EH (cell line): ENCODE results near the gene PTPRN2.
"Not testable (repeated sequence)": the region's sequence is repeated elsewhere in the genome, so short reads cannot be mapped to it uniquely, and the experiment has no call there.

Experiments used
- DNase-seq: peaks from one replicate; pipeline ENCODE4 v3.0.0-alpha.2; 2015; ENCODE audit warnings: low read depth

PTPRN2 gene

GRCh38 chr7:158301207-158301606 is 286.4 kb downstream of the PTPRN2 start:
- DNase-seq: no peak

GRCh38 chr7:158300427-158300826 is 287.2 kb downstream of the PTPRN2 start:
- DNase-seq: no peak

DNA sequence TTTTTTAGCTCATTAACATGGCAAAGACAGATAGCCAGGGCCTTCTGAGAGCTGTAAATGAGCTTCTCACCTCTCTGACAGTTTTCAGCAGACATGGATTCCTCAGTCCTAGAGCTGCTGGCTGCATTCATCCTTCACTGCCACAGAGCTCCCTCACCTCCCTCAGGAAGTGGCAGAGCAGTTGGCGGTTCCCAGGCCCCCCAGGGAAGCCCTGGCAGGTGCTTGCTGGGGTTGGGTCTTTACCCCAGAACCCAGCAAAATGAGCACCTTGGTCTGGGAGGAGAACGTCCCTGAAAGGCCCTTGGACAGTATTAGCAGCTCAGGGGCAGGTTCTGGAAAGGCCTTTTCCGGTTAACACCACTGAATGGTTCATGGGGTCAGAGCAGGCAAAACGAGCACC is 288.0 kb downstream of the PTPRN2 start:
- no peak for DNase-seq

- DNase-seq: no peak
Observed at GRCh38 chr7:158296798-158297104, 290.9 kb downstream of the PTPRN2 start.

GRCh38 chr7:158295966-158296797 is 291.4 kb downstream of the PTPRN2 start:
- DNase-seq: no peak

DNA sequence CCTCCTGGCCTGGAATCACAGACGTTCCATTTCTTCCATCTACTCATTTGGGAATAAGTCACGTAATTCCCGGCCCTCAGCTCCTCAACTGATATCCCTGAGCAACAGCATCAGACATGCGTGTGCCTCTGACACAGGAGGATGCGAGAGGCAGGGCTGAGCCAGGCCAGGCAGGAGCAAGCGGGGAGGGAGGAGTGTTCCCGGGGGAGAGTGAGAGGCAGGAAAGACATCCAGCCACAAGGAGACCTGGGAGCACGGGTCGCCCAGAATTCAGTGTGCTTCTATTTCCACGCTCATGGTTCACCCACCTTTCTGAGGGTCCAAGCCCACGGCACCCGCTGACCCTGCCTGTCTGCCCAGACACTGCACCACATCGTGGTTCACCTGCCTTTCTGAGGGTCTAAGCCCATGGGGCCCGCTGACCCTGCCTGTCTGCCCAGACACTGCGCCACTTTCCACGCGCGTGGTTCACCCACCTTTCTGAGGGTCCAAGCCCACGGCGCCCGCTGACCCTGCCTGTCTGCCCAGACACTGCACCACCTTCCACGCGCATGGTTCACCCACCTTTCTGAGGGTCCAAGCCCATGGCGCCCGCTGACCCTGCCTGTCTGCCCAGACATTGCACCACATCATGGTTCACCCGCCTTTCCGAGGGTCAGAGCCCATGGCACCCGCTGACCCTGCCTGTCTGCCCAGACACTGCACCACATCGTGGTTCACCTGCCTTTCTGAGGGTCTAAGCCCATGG is 293.0 kb downstream of the PTPRN2 start:
- not testable (repeated sequence) for DNase-seq

DNA sequence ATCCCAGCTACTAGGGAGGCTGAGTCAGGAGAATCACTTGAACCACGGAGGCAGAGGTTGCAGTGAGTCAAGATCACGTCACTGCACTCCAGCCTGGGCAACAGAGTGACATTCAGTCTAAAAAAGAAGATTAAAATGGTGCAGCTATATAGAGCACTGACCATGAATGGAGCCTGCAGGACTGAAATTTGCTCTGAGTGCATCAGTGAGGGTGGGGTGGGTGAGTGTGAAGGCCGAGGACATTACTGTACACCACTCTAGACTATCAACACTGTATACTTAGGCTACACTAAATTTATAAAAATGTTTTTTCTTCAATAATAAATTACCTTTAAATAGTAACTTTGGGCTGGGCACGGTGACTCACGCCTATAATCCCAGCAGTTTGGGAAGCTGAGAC is 294.7 kb downstream of the PTPRN2 start:
- DNase-seq: no peak

- no peak for DNase-seq
Observed at GRCh38 chr7:158291998-158292397, 295.6 kb downstream of the PTPRN2 start.

DNA sequence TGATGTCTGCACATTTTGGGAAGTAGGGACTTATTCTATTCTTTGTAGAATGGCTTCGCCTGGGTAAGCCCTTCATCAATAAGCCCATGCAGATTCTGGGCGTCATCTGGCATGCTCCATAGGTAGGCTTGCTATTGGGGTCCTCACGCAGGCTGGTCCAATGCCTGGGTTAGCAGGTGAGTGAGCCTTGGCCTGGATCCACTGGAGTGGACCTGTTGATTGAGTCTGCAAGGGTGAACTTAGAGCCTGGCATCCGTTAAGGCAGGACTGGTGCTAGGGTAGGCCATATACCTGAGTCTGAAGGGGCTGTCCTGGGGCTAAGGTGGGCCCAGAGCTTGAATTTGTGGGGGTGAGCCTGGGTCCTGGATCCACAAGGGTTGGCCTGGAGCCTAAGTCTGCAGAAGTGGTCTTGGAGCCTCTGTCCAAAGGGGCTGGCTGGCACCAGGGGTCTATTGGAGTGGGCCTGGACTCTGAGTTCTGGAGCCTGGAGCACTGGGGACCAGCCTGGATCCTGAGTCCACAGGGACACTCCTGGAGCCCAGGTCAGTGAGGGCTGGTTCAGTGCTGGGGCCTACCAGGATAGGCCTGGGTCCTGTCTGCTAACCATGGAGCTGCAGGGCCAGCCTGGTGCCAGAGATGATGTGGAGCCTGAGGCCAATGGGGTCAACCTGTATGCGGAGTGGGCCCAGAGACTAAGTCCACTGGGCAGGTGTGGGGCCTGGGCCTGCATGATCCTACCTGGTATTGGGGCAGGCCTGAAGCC is 297.7 kb downstream of the PTPRN2 start:
- DNase-seq: no peak

DNA sequence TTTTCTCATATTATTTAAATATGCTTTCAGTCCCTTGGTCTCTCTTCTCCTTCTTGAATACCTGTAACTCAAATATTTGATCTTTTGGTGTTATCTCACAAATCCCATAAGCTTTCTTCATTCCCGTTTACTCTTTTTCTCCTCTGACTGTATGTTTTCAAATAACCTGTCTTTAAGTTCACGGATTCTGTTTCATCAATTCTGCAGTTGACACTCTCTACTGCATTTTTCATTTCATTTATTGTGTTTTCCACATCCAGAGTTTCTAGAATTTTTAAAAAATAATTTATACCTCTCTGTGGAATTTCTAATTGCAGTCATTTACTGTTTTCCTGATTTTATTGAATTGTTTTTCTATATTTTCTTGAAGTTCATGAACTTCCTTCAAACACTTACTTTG is 298.4 kb downstream of the PTPRN2 start:
- no peak for DNase-seq

DNA sequence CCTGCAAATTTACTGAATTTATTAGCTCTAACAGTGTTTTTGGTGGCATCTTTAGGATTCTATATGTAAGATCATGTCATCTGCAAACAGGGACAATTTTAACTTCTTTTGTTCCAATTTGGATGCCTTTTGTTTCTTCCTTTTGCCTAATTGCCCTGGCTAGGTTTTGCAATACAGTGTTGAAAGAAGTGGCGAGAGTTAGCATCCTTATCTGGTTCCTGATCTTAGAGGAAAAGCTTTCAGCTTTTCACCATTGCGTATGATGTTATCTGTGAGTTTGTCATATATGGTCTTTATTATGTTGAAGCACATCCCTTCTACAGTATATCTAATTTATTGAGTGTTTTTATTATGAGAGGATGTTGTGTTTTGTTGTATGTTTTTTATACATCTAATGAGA is 301.4 kb downstream of the PTPRN2 start:
- DNase-seq: no peak

- DNase-seq: no peak
Observed at GRCh38 chr7:158285383-158285770, 302.2 kb downstream of the PTPRN2 start.

DNA sequence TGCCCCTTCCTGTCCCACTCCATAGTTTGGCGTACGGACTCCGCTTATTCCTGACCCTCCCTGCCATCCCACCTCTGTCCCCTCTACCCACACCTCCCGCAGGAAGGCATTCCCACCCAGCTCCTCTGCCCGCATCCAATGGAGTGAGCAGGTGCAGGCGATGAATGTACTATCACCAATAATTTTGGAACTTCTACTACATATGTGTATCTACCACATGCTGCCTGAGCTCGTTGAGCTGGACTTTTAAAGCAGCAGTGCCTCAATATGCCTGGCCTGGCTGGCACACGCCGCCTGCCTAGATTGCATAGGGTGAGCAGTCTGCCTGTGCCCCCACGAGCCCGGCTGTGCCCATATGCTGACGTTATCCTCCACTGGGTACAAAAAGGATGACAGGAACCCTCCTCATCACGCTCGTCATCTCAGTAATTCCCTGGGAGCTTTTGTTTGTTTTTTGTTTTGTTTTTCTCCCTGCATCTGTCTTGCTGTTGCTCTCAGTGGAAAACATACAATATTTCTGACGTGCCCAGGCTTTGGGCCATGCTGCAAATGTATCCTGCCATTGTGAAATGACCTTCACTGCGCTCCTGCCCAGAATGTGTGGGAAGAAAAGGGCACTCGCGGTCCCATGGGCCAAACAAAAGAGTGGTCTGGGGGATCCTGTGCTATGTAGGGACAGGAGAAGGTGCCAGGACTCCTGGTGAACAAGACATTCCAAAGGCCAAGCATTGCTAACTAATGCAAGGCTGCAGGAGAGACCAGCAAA is 302.8 kb downstream of the PTPRN2 start:
- no peak for DNase-seq

DNA sequence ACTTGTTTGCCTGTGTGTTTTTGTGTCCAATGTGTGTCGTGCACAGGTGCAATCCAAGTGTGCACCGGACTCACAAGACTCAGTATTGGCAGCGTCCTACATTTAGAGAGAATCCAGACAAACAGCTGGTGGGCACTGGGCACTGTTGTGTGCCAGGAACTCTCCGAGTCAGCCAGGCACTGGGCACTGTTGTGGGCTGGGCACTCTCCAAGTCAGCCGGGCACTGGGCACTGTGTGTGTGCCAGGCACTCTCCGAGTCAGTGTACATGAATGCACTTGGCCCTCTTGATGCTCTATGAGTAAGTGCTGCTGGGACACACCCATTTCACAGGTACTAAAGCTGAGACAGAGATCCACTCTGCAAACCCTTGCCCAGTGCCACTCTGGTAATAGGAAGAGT is 303.5 kb downstream of the PTPRN2 start:
- DNase-seq: no peak

DNA sequence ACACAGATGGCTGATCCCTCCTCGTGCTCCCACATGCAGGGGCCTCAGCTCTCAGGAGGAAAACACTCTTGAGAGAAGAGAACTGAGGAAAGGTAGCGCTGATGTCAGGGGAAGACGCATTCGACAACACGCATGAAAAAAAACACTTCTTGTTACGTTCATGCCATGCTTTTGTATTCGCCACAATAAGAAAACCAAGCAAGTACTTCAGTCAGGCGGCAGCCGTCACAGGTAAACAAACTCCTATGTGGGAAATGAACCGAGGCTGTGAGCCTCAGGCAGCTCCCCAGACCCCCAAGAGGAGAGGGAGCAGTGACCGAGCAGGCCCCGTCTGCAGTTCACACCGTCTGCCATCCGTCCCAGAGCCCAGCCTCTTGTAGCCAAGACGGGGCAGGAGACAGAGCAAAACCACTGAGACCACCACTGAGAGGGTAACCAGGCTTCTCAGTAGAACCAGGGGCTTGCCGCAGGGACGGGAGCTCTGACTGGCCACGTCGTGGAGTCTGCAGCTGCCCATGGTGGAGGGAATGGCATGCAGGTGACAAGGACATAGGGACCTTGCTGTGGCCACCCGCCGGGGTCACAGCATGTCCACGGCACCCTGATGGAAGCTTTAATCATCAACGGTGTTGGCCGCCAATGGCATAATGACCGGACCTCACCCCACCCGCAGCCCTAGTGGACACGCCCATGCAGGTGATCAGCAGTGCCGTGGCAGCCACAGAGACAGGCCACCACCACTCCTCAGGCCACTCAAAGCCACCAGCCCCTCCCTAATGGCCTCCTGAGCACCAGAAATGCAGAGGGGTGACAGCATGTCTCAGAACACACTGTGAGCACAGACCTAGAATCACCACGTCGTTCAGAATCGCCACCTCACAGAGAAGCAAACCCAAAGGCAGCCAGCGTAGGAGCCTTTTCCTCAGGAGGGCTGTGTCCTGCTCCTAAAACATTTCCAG is 304.3 kb downstream of the PTPRN2 start:
- no peak for DNase-seq

GRCh38 chr7:158282461-158283001 is 305.1 kb downstream of the PTPRN2 start:
- no peak for DNase-seq

GRCh38 chr7:158281441-158281840 is 306.2 kb downstream of the PTPRN2 start:
- no peak for DNase-seq

GRCh38 chr7:158280448-158281144 is 307.0 kb downstream of the PTPRN2 start:
- no peak for DNase-seq

- no peak for DNase-seq
Observed at GRCh38 chr7:158279539-158280447, 307.8 kb downstream of the PTPRN2 start.
